ENCODE results near the gene PLAAT4.
"Not testable (repeated sequence)": the region's sequence is repeated elsewhere in the genome, so short reads cannot be mapped to it uniquely, and the experiment has no call there.

The PLAAT4 gene

DNA sequence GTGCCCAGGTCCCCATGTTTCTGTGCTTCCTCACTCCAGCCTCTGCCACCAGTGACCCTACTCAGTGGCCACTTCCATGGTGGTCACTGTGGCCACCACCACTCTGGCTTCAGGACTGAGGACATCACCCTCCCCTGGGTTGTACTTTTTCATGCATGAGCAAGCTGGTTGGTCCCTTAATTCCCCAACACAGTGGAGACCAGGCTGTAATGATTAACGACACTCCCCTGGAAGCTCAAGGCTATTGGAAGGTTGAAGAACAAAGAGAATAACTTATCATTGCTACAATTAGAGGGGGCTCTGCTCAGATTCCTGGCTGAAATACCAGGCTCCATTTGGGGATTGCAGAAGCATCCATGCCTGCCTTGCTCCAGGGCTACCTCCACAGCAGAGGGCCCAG is 10.5 kb downstream of the PLAAT4 start:
- H3K9me3 ChIP-seq (ENCODE audit: insufficient read depth, low read depth, low read length) = no peaks in the 10 kb centered on the region
- no peak overlapping the region for H3K4me2 ChIP-seq (ENCODE audit: low read depth, low read length, poor library complexity, severe bottlenecking)
- no peak overlapping the region for H2AFZ ChIP-seq (ENCODE audit: low read length)
- H3F3A ChIP-seq (ENCODE audit: low read depth) = peaks cover 5% of the 10 kb centered on the region; the same call in 1 of the 2 replicates
- no peaks in the 10 kb centered on the region for H3K36me3 ChIP-seq (ENCODE audit: insufficient read depth, low read length)
- no peaks in the 10 kb centered on the region for H3K27me3 ChIP-seq (ENCODE audit: insufficient read depth, low read length, poor library complexity, severe bottlenecking)
- no peaks in the 10 kb centered on the region for H4K20me1 ChIP-seq (ENCODE audit: insufficient read depth, low read length, poor library complexity, severe bottlenecking)
- H3K9ac ChIP-seq (ENCODE audit: low read depth, low read length, poor library complexity, severe bottlenecking) = no peak overlapping the region
- H3K4me1 ChIP-seq (ENCODE audit: insufficient read depth, low read length, poor library complexity, severe bottlenecking) = peaks cover 8% of the 10 kb centered on the region
- no peaks in the 10 kb centered on the region for H3K9me2 ChIP-seq (replicated peaks; ENCODE audit: low read depth, low read length)
- TF ChIP-seq EZH2phosphoT487 (IDR thresholded peaks at IDR 0.05; ENCODE audit: borderline replicate concordance) (no peak), CTCF (conservative IDR thresholded peaks at IDR 0.05; ENCODE audit: low read length) (no peak)
- no peak overlapping the region for H3K4me3 ChIP-seq (ENCODE audit: low read length, poor library complexity, severe bottlenecking)
- no peaks in the 10 kb centered on the region for H3K79me2 ChIP-seq (ENCODE audit: insufficient read depth, low read length)

DNA sequence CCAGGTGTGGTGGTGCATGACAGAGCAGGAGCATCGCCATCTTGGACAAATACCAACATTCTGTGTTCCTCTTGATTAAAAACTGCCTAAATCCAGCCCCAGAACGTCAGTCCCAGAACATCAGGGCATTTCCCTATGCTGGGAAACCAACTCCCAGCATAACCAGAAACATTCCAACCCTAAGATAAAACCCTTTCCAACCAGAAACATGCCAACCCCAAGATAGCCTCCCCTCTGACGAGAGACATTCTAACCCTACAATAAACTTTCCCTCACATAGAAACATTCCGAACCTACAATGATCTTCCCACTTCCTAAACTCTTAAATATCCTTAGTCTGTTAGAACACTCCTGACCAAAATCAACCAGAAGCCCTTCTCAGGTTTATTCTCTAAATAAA is 11.6 kb downstream of the PLAAT4 start:
- Histone ChIP-seq H4K20me1 (ENCODE audit: insufficient read depth, low read length, poor library complexity, severe bottlenecking) (no peaks in the 10 kb centered on the region), H3K4me2 (ENCODE audit: low read depth, low read length, poor library complexity, severe bottlenecking) (no peak overlapping the region), H3K9me2 (replicated peaks; ENCODE audit: low read depth, low read length) (no peaks in the 10 kb centered on the region), H3K9me3 (ENCODE audit: insufficient read depth, low read depth, low read length) (no peaks in the 10 kb centered on the region), H3K4me1 (ENCODE audit: insufficient read depth, low read length, poor library complexity, severe bottlenecking) (peaks cover 17% of the 10 kb centered on the region), H3K9ac (ENCODE audit: low read depth, low read length, poor library complexity, severe bottlenecking) (no peak overlapping the region), H2AFZ (ENCODE audit: low read length) (no peak overlapping the region), H3K4me3 (ENCODE audit: low read length, poor library complexity, severe bottlenecking) (no peak overlapping the region), H3K27me3 (ENCODE audit: insufficient read depth, low read length, poor library complexity, severe bottlenecking) (no peaks in the 10 kb centered on the region), H3K79me2 (ENCODE audit: insufficient read depth, low read length) (no peaks in the 10 kb centered on the region), H3K36me3 (ENCODE audit: insufficient read depth, low read length) (no peaks in the 10 kb centered on the region), H3F3A (ENCODE audit: low read depth) (peaks cover 5% of the 10 kb centered on the region; the same call in 1 of the 2 replicates)
- TF ChIP-seq EZH2phosphoT487 (IDR thresholded peaks at IDR 0.05; ENCODE audit: borderline replicate concordance) (no peak), CTCF (conservative IDR thresholded peaks at IDR 0.05; ENCODE audit: low read length) (no peak)

DNA sequence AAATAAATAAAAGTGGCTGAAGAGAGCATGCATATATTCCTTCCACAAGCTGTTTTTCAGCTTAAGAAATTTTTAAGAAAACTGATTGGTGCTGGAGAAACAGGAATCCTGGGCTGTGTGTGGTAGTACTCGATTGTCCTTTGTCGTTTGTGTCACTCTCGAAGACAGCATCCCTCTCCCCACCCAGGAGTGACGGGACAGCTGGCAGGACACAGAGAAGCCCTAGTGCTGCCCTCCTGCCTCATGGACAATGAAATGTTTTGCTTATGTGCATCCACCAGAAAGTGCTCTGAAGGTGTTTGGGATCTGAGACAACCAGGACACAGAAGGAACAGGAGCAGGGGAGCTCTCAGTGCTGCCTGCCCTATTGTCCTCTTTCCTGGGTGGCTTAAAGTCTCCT is 12.8 kb downstream of the PLAAT4 start:
- Histone ChIP-seq H4K20me1 (ENCODE audit: insufficient read depth, low read length, poor library complexity, severe bottlenecking) (no peaks in the 10 kb centered on the region), H3K9me2 (replicated peaks; ENCODE audit: low read depth, low read length) (no peaks in the 10 kb centered on the region), H3K27me3 (ENCODE audit: insufficient read depth, low read length, poor library complexity, severe bottlenecking) (no peaks in the 10 kb centered on the region), H3K36me3 (ENCODE audit: insufficient read depth, low read length) (no peaks in the 10 kb centered on the region), H3K4me3 (ENCODE audit: low read length, poor library complexity, severe bottlenecking) (no peak overlapping the region), H3F3A (ENCODE audit: low read depth) (peaks cover 5% of the 10 kb centered on the region; the same call in 1 of the 2 replicates), H3K4me1 (ENCODE audit: insufficient read depth, low read length, poor library complexity, severe bottlenecking) (peaks cover 30% of the 10 kb centered on the region), H3K9ac (ENCODE audit: low read depth, low read length, poor library complexity, severe bottlenecking) (no peak overlapping the region), H3K79me2 (ENCODE audit: insufficient read depth, low read length) (no peaks in the 10 kb centered on the region), H3K9me3 (ENCODE audit: insufficient read depth, low read depth, low read length) (no peaks in the 10 kb centered on the region), H3K4me2 (ENCODE audit: low read depth, low read length, poor library complexity, severe bottlenecking) (no peak overlapping the region), H2AFZ (ENCODE audit: low read length) (no peak overlapping the region)
- TF ChIP-seq CTCF (conservative IDR thresholded peaks at IDR 0.05; ENCODE audit: low read length) (no peak), EZH2phosphoT487 (IDR thresholded peaks at IDR 0.05; ENCODE audit: borderline replicate concordance) (no peak)

DNA sequence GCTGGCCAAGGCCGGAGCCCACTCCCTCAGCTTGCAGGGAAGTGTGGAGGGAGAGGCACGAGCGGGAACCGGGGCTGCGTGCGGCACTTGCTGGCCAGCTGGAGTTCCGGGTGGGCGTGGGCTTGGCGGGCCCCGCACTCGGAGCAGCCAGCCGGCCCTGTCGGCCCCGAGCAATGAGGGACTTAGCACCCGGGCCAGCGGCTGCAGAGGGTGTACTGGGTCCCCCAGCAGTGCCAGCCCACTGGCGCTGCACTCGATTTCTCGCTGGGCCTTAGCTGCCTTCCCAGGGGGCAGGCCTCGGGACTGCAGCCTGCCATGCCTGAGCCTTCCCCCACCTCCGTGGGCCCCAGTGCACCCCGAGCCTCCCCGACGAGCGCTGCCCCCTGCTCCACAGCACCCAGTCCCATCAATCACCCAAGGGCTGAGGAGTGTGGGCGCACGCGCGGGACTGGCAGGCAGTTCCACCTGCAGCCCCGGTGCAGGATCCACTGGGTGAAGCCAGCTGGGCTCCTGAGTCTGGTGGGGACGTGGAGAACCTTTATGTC is 13.6 kb downstream of the PLAAT4 start:
- not testable (repeated sequence) for H2AFZ ChIP-seq (ENCODE audit: low read length); H3K27me3 ChIP-seq (ENCODE audit: insufficient read depth, low read length, poor library complexity, severe bottlenecking); H3F3A ChIP-seq (ENCODE audit: low read depth); H3K9me2 ChIP-seq (replicated peaks; ENCODE audit: low read depth, low read length); H3K4me3 ChIP-seq (ENCODE audit: low read length, poor library complexity, severe bottlenecking); H4K20me1 ChIP-seq (ENCODE audit: insufficient read depth, low read length, poor library complexity, severe bottlenecking); H3K9me3 ChIP-seq (ENCODE audit: insufficient read depth, low read depth, low read length); H3K36me3 ChIP-seq (ENCODE audit: insufficient read depth, low read length); H3K9ac ChIP-seq (ENCODE audit: low read depth, low read length, poor library complexity, severe bottlenecking); H3K79me2 ChIP-seq (ENCODE audit: insufficient read depth, low read length); H3K4me2 ChIP-seq (ENCODE audit: low read depth, low read length, poor library complexity, severe bottlenecking)
- H3K4me1 ChIP-seq (ENCODE audit: insufficient read depth, low read length, poor library complexity, severe bottlenecking) = peaks cover 36% of the 10 kb centered on the region
